ENCODE measurements around the gene DYNLRB2. TPM values are rescaled to one million over a fixed set of nuclear protein-coding genes. Genes with fewer than 3 reads are reported as not detected.

DYNLRB2 gene
- total RNA-seq, 2 experiments from 2014 or later = not detected

GRCh38 chr16:80546249-80546648 lies 5.5 kb downstream of the DYNLRB2 start:
- BruUV-seq (replicated peaks) = no TSS peak

GRCh38 chr16:80547145-80547544 lies 6.4 kb downstream of the DYNLRB2 start:
- no peak for TF ChIP-seq CTCF (conservative IDR thresholded peaks at IDR 0.05; ENCODE audit: low read length)
- no peak for TF ChIP-seq EZH2phosphoT487 (IDR thresholded peaks at IDR 0.05; ENCODE audit: borderline replicate concordance, low read depth, low read length)
- no peaks in the 10 kb centered on the region for H3K36me3 ChIP-seq (ENCODE audit: insufficient read depth, low read length)
- BruUV-seq (replicated peaks) = no TSS peak
- no peak for DNase-seq (ENCODE audit: low spot score)
- H4K20me1 ChIP-seq (ENCODE audit: insufficient read depth, low read length) = no peaks in the 10 kb centered on the region
- no peaks in the 10 kb centered on the region for H3K9me2 ChIP-seq (ENCODE audit: insufficient read depth, low read length)
- ChIA-PET CTCF (ENCODE audit: unreplicated experiment) (no interaction called here), POLR2A (no interaction called here)
- no peaks in the 10 kb centered on the region for H3K4me1 ChIP-seq (ENCODE audit: insufficient read depth, low read length, poor library complexity, severe bottlenecking)
- H3K27ac ChIP-seq (ENCODE audit: low read depth, low read length, poor library complexity, severe bottlenecking) = no peak overlapping the region
- H3K4me3 ChIP-seq (ENCODE audit: low read depth, low read length, poor library complexity, severe bottlenecking) = no peak overlapping the region
- H3K4me2 ChIP-seq (ENCODE audit: low read length) = no peak overlapping the region
- intact Hi-C loops (cut with micrococcal nuclease; ENCODE audit: unreplicated experiment) = no loop called here
- H3K79me2 ChIP-seq (ENCODE audit: insufficient read depth, low read depth, low read length) = no peaks in the 10 kb centered on the region
- H2AFZ ChIP-seq (ENCODE audit: low read length) = no peak overlapping the region
- H3K9me3 ChIP-seq (ENCODE audit: low read length) = no peaks in the 10 kb centered on the region

More at GRCh38 chr16:80546249-80546648, 5.5 kb downstream of the DYNLRB2 start:
- Histone ChIP-seq H3K4me2 (ENCODE audit: low read length) (no peak overlapping the region), H4K20me1 (ENCODE audit: insufficient read depth, low read length) (no peaks in the 10 kb centered on the region), H3K4me1 (ENCODE audit: insufficient read depth, low read length, poor library complexity, severe bottlenecking) (no peaks in the 10 kb centered on the region), H3K9me3 (ENCODE audit: low read length) (no peaks in the 10 kb centered on the region), H3K79me2 (ENCODE audit: insufficient read depth, low read depth, low read length) (no peaks in the 10 kb centered on the region), H3K4me3 (ENCODE audit: low read depth, low read length, poor library complexity, severe bottlenecking) (no peak overlapping the region), H3K27ac (ENCODE audit: low read depth, low read length, poor library complexity, severe bottlenecking) (no peak overlapping the region), H2AFZ (ENCODE audit: low read length) (no peak overlapping the region), H3K36me3 (ENCODE audit: insufficient read depth, low read length) (no peaks in the 10 kb centered on the region), H3K9me2 (ENCODE audit: insufficient read depth, low read length) (no peaks in the 10 kb centered on the region)
- TF ChIP-seq EZH2phosphoT487 (IDR thresholded peaks at IDR 0.05; ENCODE audit: borderline replicate concordance, low read depth, low read length) (no peak), CTCF (conservative IDR thresholded peaks at IDR 0.05; ENCODE audit: low read length) (no peak)
- CTCF ChIA-PET (ENCODE audit: unreplicated experiment) = no interaction called here
- DNase-seq (ENCODE audit: low spot score) = no peak
- POLR2A ChIA-PET = no interaction called here
- intact Hi-C loops (cut with micrococcal nuclease; ENCODE audit: unreplicated experiment) = no loop called here

GRCh38 chr16:80552277-80552676 lies 11.5 kb downstream of the DYNLRB2 start:
- intact Hi-C loops (cut with micrococcal nuclease; ENCODE audit: unreplicated experiment) = no loop called here
- CTCF ChIA-PET (ENCODE audit: unreplicated experiment) = no interaction called here
- no TSS peak for BruUV-seq (replicated peaks)

More at GRCh38 chr16:80552277-80552676, 11.5 kb downstream of the DYNLRB2 start:
- Histone ChIP-seq H4K20me1 (ENCODE audit: insufficient read depth, low read length) (no peaks in the 10 kb centered on the region), H3K4me3 (ENCODE audit: low read depth, low read length, poor library complexity, severe bottlenecking) (no peak overlapping the region), H3K9me2 (ENCODE audit: insufficient read depth, low read length) (no peaks in the 10 kb centered on the region), H3K27ac (ENCODE audit: low read depth, low read length, poor library complexity, severe bottlenecking) (no peak overlapping the region), H3K9me3 (ENCODE audit: low read length) (no peaks in the 10 kb centered on the region), H3K79me2 (ENCODE audit: insufficient read depth, low read depth, low read length) (no peaks in the 10 kb centered on the region), H3K4me1 (ENCODE audit: insufficient read depth, low read length, poor library complexity, severe bottlenecking) (no peaks in the 10 kb centered on the region), H2AFZ (ENCODE audit: low read length) (no peak overlapping the region), H3K36me3 (ENCODE audit: insufficient read depth, low read length) (no peaks in the 10 kb centered on the region), H3K4me2 (ENCODE audit: low read length) (no peak overlapping the region)
- TF ChIP-seq EZH2phosphoT487 (IDR thresholded peaks at IDR 0.05; ENCODE audit: borderline replicate concordance, low read depth, low read length) (no peak), CTCF (conservative IDR thresholded peaks at IDR 0.05; ENCODE audit: low read length) (no peak)
- POLR2A ChIA-PET = no interaction called here
- DNase-seq (ENCODE audit: low spot score) = no peak

All from OCI-LY7 (cell line).